Stomach (tissue), 9 donors: ENCODE results near the gene ACP6. TPM values are rescaled to one million over a fixed set of nuclear protein-coding genes. Genes with fewer than 3 reads are reported as not detected.

Experiments
- DNase-seq, 2 donors: peaks; one replicate each; pipeline versions ENCODE4 v3.0.0 to v3.0.0-alpha.2; 2013 to 2019
- H3K27ac ChIP-seq, 5 donors: fragments of 200-600 bp in 4 of 5; sonication (generic) in 4 of 5; one replicate each; pipeline ENCODE4 v1.5.1; 2013 to 2019; ENCODE audit warnings: mild to moderate bottlenecking in 1 of 5, moderate library complexity in 1 of 5
- H3K27me3 ChIP-seq, 3 donors: fragments of 200-600 bp; sonication (generic); one replicate each; pipeline ENCODE4 v1.5.1; 2017 to 2019; ENCODE audit warnings: mixed run types in 1 of 3
- H3K36me3 ChIP-seq, 4 donors: fragments of 200-600 bp; sonication (generic); 1 replicate in 3 of 4; 2 replicates in 1 of 4; pipeline ENCODE4 v1.5.1; 2016 to 2019
- H3K4me1 ChIP-seq, 4 donors: fragments of 200-600 bp; sonication (generic); one replicate each; pipeline ENCODE4 v1.5.1; 2016 to 2019
- H3K4me3 ChIP-seq, 4 donors: fragments of 200-600 bp; sonication (generic) in 3 of 4; one replicate each; pipeline ENCODE4 v1.5.1; 2016 to 2019; ENCODE audit warnings: mild to moderate bottlenecking in 1 of 4
- H3K9me3 ChIP-seq, 4 donors: fragments of 200-600 bp; sonication (generic); one replicate each; pipeline ENCODE4 v1.5.1; 2016 to 2019
- CTCF ChIP-seq, 7 experiments: fragments of 450-650 bp in 4 of 7; fragments of 200-600 bp in 3 of 7; sonication (generic) in 3 of 7; IDR thresholded peaks; one replicate each; pipeline ENCODE4 v1.5.1; 2016 to 2019; ENCODE audit warnings: antibody characterized with exemption in 7 of 7, control low read depth in 2 of 7, mild to moderate bottlenecking in 1 of 7
- EP300 ChIP-seq: sonication (generic); formaldehyde crosslinking; IDR thresholded peaks from one replicate; pipeline ENCODE4 v1.6.1; 2017; ENCODE audit warnings: antibody characterized with exemption
- POLR2A ChIP-seq, 4 donors: fragments of 450-650 bp; IDR thresholded peaks; one replicate each; pipeline ENCODE4 v1.6.1; 2016; ENCODE audit warnings: antibody characterized with exemption in 4 of 4, control low read depth in 2 of 4, mild to moderate bottlenecking in 1 of 4, moderate library complexity in 1 of 4
- POLR2AphosphoS5 ChIP-seq, 3 donors: sonication (generic); formaldehyde crosslinking; IDR thresholded peaks; one replicate each; pipeline ENCODE4 v1.6.1; 2016; ENCODE audit warnings: antibody characterized with exemption in 3 of 3
- WGBS, 5 donors: extraction: QIAGEN DNeasy Blood & Tissue Kit in 3 of 5; methylation state at CpG; one replicate each; pipeline versions ENCODE4 v1.1.5 to v1.1.7; 2013 to 2018; 5-methylcytosine and 5-hydroxymethylcytosine counted together
- intact Hi-C: fragments of 100-400 bp; cut with DNase I; formaldehyde crosslinking; loops from one replicate; pipeline ENCODE4 v1.15.1; 2023; ENCODE audit warnings: low total_unique reads
- polyA plus RNA-seq, 3 donors: library from polyadenylated mRNA; stranded (reverse); fragments of 200-250 nt; gene quantifications; one replicate each; pipeline ENCODE4 v1.2.3, GENCODE V29; 2013
- total RNA-seq, 5 donors: library from RNA; depleted of rRNA; stranded (reverse); fragments of >200 nt; gene quantifications; one replicate each; pipeline versions ENCODE4 v1.1.0 to v1.2.3, GENCODE V29; 2014 to 2016
- donor health status: healthy with polysubstance abuse.
- donor health status: Bipolar disorder and iron deficiency.
- donor health status: healthy.

Gene ACP6
- total and polyA plus RNA-seq, 8 donors = 3.5 to 55.9 (median 20.0) TPM

- Histone ChIP-seq H3K36me3 (peaks cover 0 to 38% (median 25%) of the 10 kb centered on the region in 4 donors), H3K9me3 (no peaks in the 10 kb centered on the region), H3K4me3 (no peak overlapping the region), H3K27ac (no peak overlapping the region), H3K4me1 (peaks cover 0 to 16% (median 6%) of the 10 kb centered on the region in 4 donors), H3K27me3 (no peaks in the 10 kb centered on the region)
- intact Hi-C loops = loop anchor here (10.0 kb wide), 1 partner anchor 146 kb away; no protein-coding TSS in a partner anchor
- TF ChIP-seq POLR2AphosphoS5 (IDR thresholded peaks at IDR 0.05) (no peak), EP300 (no peak), POLR2A (IDR thresholded peaks at IDR 0.05) (no peak), CTCF (IDR thresholded peaks at IDR 0.05) (no peak)
- DNase-seq = no peak
- 77 to 84% (median 83%) methylated on average over 8 of the region's 8 CpGs for WGBS, 5 donors
These were observed 29.0 kb downstream of the ACP6 start for GRCh38 chr1:147641291-147641690.

GRCh38 chr1:147640553-147641165 is 29.7 kb downstream of the ACP6 start:
- peaks cover 0 to 32% (median 22%) of the 10 kb centered on the region in 4 donors for H3K36me3 ChIP-seq
- intact Hi-C loops = loop anchor here (10.0 kb wide), 1 partner anchor 146 kb away; no protein-coding TSS in a partner anchor
- peak; percentile 73 to 89 for DNase-seq
- H3K27me3 ChIP-seq = no peaks in the 10 kb centered on the region
- H3K4me3 ChIP-seq = no peak overlapping the region
- TF ChIP-seq POLR2AphosphoS5 (IDR thresholded peaks at IDR 0.05) = peak in 1 of 3 donors; percentile 4
- TF ChIP-seq EP300 = no peak
- no peak for TF ChIP-seq POLR2A (IDR thresholded peaks at IDR 0.05)
- peak in 5 of 7 experiments; percentile 25 to 84 (median 73) for TF ChIP-seq CTCF (IDR thresholded peaks at IDR 0.05)
- H3K27ac ChIP-seq = no peak overlapping the region
- 32 to 63% (median 40%) methylated on average over 5 to 9 of the region's 9 CpGs for WGBS, 5 donors
- H3K9me3 ChIP-seq = no peaks in the 10 kb centered on the region
- peaks cover 0 to 16% (median 6%) of the 10 kb centered on the region in 4 donors for H3K4me1 ChIP-seq

- Histone ChIP-seq H3K4me3 (no peak overlapping the region), H3K27me3 (no peaks in the 10 kb centered on the region), H3K9me3 (no peaks in the 10 kb centered on the region), H3K27ac (no peak overlapping the region), H3K4me1 (peaks cover 0 to 8% (median 4%) of the 10 kb centered on the region in 4 donors), H3K36me3 (peaks cover 0 to 6% (median 0%) of the 10 kb centered on the region in 4 donors)
- 94 to 98% (median 97%) methylated on average over 4 of the region's 4 CpGs for WGBS, 5 donors
- no peak for DNase-seq
- intact Hi-C loops = no loop called here
- no peak for TF ChIP-seq CTCF (IDR thresholded peaks at IDR 0.05)
- no peak for TF ChIP-seq POLR2AphosphoS5 (IDR thresholded peaks at IDR 0.05)
- TF ChIP-seq POLR2A (IDR thresholded peaks at IDR 0.05) = no peak
- no peak for TF ChIP-seq EP300
These were observed 34.0 kb downstream of the ACP6 start for GRCh38 chr1:147636314-147636713.

GRCh38 chr1:147635342-147635741 is 35.0 kb downstream of the ACP6 start:
- peaks cover 0 to 6% (median 0%) of the 10 kb centered on the region in 4 donors for H3K4me1 ChIP-seq
- no peak overlapping the region for H3K4me3 ChIP-seq
- 75 to 93% (median 87%) methylated on average over 1 of the region's 1 CpG for WGBS, 5 donors
- H3K27me3 ChIP-seq = no peaks in the 10 kb centered on the region
- peaks cover 0 to 8% (median 0%) of the 10 kb centered on the region in 4 donors for H3K36me3 ChIP-seq
- H3K27ac ChIP-seq = peak overlapping the region in 1 of 5 donors; percentile 56
- intact Hi-C loops = no loop called here
- no peak for DNase-seq
- H3K9me3 ChIP-seq = no peaks in the 10 kb centered on the region
- TF ChIP-seq CTCF (IDR thresholded peaks at IDR 0.05) = no peak
- TF ChIP-seq POLR2AphosphoS5 (IDR thresholded peaks at IDR 0.05) = no peak
- no peak for TF ChIP-seq EP300
- no peak for TF ChIP-seq POLR2A (IDR thresholded peaks at IDR 0.05)
